Measurements from ENCODE around the gene EIF3D. TPM values are rescaled to one million over a fixed set of nuclear protein-coding genes. Genes with fewer than 3 reads are reported as not detected.

Gene EIF3D
- total RNA-seq, 1 donor from 2014 or later: 212 TPM

DNA sequence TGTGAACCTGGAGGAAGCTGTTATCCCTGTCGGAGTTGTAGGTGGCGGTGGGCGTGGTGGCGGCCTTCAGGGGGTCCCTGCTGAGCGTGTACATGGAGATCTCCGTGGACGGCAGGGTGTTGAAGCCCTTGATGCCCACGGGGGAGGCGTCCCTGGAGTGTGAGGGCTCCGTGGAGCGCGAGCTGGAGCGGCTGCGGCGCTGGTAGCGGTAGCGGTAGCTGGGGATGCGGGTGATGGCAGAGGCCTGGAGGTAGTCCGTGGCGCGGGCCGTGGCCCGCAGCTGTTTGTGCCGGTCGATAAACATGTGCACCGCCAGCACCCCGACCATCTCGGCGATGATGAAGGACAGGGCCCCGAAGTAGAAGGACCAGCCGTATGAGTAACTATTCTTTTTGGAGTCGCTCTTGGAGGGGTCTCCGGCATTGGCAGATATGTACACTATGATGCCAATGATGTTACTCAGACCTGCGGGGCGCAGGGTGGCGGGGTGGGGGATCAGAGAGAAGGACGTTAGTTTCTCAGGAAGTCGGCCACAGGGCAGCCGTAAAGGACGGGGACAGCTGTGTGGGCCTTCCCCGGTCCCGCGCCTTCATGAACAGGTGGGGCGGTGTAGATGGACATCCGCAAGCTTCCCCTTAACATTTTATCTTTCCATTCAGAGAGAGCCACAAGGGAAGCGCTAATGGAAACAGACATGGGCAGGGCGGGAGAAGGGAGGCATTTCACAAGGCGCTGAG, 35.6 kb upstream of the EIF3D start:
- H3K27me3 ChIP-seq: peaks cover 9% of the 10 kb centered on the region
- intact Hi-C loops (cut with DNase I): no loop called here
- TF ChIP-seq, protein P1, sequence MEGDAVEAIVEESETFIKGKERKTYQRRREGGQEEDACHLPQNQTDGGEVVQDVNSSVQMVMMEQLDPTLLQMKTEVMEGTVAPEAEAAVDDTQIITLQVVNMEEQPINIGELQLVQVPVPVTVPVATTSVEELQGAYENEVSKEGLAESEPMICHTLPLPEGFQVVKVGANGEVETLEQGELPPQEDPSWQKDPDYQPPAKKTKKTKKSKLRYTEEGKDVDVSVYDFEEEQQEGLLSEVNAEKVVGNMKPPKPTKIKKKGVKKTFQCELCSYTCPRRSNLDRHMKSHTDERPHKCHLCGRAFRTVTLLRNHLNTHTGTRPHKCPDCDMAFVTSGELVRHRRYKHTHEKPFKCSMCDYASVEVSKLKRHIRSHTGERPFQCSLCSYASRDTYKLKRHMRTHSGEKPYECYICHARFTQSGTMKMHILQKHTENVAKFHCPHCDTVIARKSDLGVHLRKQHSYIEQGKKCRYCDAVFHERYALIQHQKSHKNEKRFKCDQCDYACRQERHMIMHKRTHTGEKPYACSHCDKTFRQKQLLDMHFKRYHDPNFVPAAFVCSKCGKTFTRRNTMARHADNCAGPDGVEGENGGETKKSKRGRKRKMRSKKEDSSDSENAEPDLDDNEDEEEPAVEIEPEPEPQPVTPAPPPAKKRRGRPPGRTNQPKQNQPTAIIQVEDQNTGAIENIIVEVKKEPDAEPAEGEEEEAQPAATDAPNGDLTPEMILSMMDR (IDR thresholded peaks at IDR 0.05): no peak

DNA sequence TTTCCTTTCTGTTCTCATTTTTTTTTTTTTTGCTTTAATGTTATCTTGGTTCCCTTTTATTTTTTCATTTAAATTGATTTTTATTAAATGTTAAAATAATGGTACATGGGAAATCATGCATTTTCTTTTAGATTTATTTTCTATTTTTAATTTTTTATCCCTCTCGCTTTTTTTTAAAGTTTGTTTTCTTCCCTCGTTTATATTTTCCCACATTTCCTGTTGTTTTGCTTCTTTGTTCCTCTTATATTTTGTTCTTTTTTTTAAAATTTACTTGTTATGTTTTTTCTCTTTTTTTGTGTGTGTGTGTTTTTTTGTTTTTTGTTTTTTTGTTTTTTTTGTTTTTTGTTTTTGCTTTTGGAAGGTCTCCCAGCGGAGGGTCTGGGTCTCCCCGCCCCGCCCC, 34.9 kb upstream of the EIF3D start:
- H3K4me3 ChIP-seq: no peak overlapping the region
- intact Hi-C loops (cut with DNase I): no loop called here
- H3K27me3 ChIP-seq: peaks cover 9% of the 10 kb centered on the region
- H3K27ac ChIP-seq: no peak overlapping the region
- no peaks in the 10 kb centered on the region for H3K36me3 ChIP-seq
- H3K4me1 ChIP-seq: no peaks in the 10 kb centered on the region
- DNase-seq (ENCODE audit: low spot score in 2 of 2): no peak
- no peaks in the 10 kb centered on the region for H3K9me3 ChIP-seq
- TF ChIP-seq, protein P1 (IDR thresholded peaks at IDR 0.05): no peak

More for the DNA sequence above, 35.6 kb upstream of the EIF3D start:
- Histone ChIP-seq H3K27ac (no peak overlapping the region), H3K36me3 (no peaks in the 10 kb centered on the region), H3K9me3 (no peaks in the 10 kb centered on the region), H3K4me3 (no peak overlapping the region), H3K4me1 (no peaks in the 10 kb centered on the region)
- no peak for DNase-seq (ENCODE audit: low spot score in 2 of 2)

DNA sequence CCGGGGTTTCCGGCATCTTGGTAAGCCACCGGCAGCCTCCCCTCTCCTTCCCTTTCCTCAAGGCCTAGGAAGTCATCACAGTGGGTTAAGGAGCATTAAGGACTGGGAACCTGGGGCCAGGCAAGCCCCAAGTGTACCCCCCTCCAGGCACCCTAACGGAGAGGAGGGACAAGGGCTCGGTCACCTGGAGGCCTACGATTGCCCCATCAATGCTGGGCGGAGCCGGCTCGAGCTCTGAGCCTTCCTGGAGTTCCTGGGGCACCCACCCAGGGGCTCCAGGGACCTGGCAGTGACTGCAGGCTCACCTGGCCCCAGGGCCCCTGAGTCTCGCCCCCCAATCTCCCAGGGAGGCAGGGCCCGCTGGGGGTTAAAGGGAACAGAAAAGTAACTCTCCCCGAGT, 34.5 kb upstream of the EIF3D start:
- H3K9me3 ChIP-seq: no peaks in the 10 kb centered on the region
- H3K27ac ChIP-seq: no peak overlapping the region
- no peaks in the 10 kb centered on the region for H3K36me3 ChIP-seq
- DNase-seq (ENCODE audit: low spot score in 2 of 2): no peak
- H3K27me3 ChIP-seq: peaks cover 9% of the 10 kb centered on the region
- TF ChIP-seq, protein P1 (IDR thresholded peaks at IDR 0.05): no peak
- intact Hi-C loops (cut with DNase I): no loop called here
- no peak overlapping the region for H3K4me3 ChIP-seq
- H3K4me1 ChIP-seq: no peaks in the 10 kb centered on the region

DNA sequence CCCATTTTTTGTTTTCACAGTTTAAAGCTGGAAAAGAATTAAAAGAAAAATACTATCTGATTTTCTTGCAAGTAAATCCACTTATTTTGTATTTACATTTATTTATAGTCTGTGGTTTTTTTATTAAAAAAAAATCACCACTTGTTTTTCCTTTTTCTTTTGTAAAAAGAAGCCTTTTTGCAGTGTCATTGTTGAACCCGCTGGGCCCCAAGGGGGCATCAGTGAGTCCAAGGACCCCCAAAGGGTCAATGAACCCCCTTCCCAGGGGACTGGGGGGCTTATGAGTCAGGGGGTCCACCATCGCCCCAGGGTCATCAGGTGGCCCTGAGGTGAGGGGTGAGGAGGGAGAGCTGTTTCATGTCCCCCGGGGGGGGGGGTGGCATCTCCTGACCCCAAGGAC, 34.0 kb upstream of the EIF3D start:
- Histone ChIP-seq H3K27me3 (peaks cover 9% of the 10 kb centered on the region), H3K9me3 (no peaks in the 10 kb centered on the region), H3K27ac (no peak overlapping the region), H3K36me3 (no peaks in the 10 kb centered on the region), H3K4me3 (no peak overlapping the region), H3K4me1 (no peaks in the 10 kb centered on the region)
- DNase-seq (ENCODE audit: low spot score in 2 of 2): no peak
- intact Hi-C loops (cut with DNase I): no loop called here
- TF ChIP-seq, protein P1 (IDR thresholded peaks at IDR 0.05): no peak

DNA sequence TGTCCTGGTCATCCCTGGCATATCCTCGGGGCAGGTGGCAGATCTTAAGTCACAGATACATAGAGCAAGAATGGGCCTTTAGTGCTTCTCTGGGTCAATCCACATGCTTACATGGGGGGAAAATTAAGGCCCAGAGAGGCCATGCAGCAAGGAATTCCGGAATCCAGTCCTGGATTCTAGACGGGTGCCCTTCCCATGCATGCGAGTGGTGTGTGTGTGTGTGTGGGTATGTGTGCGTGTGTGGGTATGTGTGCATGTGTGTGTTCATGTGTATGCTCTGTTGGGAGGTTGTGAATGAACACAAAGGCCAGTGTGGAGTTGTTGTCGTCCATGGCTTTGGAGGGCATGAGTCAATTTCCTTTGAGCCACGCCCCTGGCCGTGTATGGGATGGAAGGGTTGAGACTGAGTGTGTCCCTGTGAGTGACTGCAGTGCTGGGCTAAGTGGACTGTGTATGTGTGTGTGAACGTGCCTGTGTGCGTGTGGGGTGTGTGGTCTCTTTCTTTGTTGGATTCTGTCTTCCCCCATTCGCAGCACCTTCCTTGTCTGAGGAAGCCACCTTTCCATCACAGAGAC, 33.4 kb upstream of the EIF3D start:
- Histone ChIP-seq H3K36me3 (no peaks in the 10 kb centered on the region), H3K27ac (no peak overlapping the region), H3K4me3 (no peak overlapping the region), H3K9me3 (no peaks in the 10 kb centered on the region), H3K4me1 (no peaks in the 10 kb centered on the region), H3K27me3 (peaks cover 9% of the 10 kb centered on the region)
- no peak for DNase-seq (ENCODE audit: low spot score in 2 of 2)
- intact Hi-C loops (cut with DNase I): no loop called here
- TF ChIP-seq, protein P1 (IDR thresholded peaks at IDR 0.05): no peak
